HUDEP-2 (cell line): ENCODE data around the gene MARVELD3.

Experiments
- DNase-seq, 76 experiments: peaks; one replicate each; lab custom pipeline; 2025; ENCODE audit not compliant: unreplicated experiment in 76 of 76; lab: John Stamatoyannopoulos, UW

Gene MARVELD3

GRCh38 chr16:71622088-71622487 is 3.9 kb upstream of the MARVELD3 start:
- no peak for DNase-seq

DNA sequence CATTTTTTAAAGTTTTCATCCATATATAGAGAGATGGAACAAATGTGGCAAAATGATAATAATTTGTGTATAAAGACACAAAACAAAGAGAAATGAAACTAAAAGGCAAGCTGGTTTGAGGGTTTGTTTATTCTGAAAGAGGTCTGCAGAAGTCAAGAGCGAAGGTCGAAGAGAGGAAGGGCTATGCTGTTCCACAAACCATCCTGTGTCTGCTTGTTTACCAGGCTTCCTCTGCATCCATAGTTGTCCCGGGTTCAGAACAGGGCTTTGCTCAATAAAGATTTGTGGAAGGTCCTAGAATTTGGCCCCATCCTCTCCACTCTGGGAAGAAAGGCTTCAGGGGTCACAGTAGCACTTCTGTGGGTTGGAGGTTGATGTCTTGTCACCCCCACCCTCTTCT is 2.4 kb upstream of the MARVELD3 start:
- DNase-seq, result no peak

- DNase-seq, result no peak
Observed at GRCh38 chr16:71625113-71625850, 702 bp upstream of the MARVELD3 start.

GRCh38 chr16:71626858-71627213 is 852 bp downstream of the MARVELD3 start:
- peak in 6 of 76 experiments; percentile 3 to 13 (median 6) for DNase-seq

- no peak for DNase-seq
Observed at GRCh38 chr16:71627731-71628181, 1.8 kb downstream of the MARVELD3 start.

- no peak for DNase-seq
Observed at GRCh38 chr16:71628810-71629209, 2.8 kb downstream of the MARVELD3 start.

- DNase-seq, result no peak
Observed at GRCh38 chr16:71629278-71630016, 3.5 kb downstream of the MARVELD3 start.

GRCh38 chr16:71630808-71631207 is 4.8 kb downstream of the MARVELD3 start:
- no peak for DNase-seq

- DNase-seq, result no peak
Observed at GRCh38 chr16:71631776-71632175, 5.8 kb downstream of the MARVELD3 start.

DNA sequence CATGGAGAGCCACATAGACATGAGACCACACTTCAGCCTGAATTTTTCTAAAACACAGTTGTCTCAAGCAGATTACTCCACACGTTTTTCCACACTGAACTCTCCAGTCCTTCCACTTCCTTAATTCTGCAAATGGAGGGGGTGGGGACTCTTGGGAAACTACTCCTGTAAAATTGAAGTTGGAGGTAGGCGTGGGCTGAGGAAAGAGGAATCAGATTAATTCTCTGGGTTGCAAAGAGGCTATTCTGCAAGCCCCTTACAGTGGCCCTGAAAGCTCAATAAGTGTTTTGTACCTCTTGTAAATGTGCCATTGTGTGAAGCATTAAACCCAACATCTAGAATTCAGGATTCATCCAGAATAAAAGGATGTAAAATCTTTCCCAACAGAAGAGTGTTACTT is 9.6 kb downstream of the MARVELD3 start:
- DNase-seq, result no peak

DNA sequence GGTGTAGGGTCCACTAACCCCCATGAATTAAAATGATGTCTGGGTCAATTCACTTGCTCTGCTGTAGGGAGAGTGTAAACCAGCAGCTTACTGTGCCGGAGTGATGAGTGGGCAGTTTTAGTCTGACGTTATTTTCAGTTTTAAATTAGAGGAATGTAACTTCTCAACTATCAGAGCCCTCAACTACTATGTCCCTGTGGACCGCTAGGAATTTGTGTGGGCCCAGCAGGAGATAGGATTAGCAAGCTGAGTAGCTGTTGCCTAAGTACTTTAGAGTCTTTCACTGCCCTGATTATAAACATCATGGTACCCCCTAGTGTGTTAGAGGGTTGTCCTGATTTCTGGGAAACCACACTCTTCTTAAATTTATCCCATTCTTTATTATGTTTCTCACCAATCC is 11.4 kb downstream of the MARVELD3 start:
- DNase-seq, result no peak

- peak in 15 of 76 experiments; percentile 1 to 26 (median 7) for DNase-seq
Observed at GRCh38 chr16:71645450-71645849, 19.5 kb downstream of the MARVELD3 start.

GRCh38 chr16:71647391-71647790 is 21.4 kb downstream of the MARVELD3 start:
- DNase-seq, result no peak

- DNase-seq, result no peak
Observed at GRCh38 chr16:71648162-71648561, 22.2 kb downstream of the MARVELD3 start.

DNA sequence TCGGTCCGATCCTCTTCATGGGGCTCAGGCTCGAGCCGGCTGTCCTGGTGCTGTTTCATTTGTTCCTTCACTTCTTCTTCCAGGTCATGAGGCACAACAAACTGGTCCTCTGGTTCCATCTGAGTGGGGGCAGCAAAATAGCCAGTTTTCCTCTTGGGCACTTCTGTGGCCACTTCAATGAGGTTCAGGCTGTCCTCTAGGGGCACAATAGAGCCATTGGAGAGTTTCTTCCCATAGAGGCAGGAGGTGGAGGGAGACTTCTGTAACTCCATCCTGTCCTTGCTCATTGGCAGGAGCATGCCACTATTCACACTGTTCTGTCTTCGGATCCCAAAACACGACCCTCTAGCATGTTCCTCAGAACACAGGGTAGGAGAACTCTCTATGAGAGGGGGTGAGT is 22.9 kb downstream of the MARVELD3 start:
- DNase-seq, result peak in 6 of 76 experiments; percentile 2 to 10 (median 4)

- no peak for DNase-seq
Observed at GRCh38 chr16:71649704-71650103, 23.7 kb downstream of the MARVELD3 start.

GRCh38 chr16:71658771-71659170 is 32.8 kb downstream of the MARVELD3 start:
- DNase-seq, result no peak

DNA sequence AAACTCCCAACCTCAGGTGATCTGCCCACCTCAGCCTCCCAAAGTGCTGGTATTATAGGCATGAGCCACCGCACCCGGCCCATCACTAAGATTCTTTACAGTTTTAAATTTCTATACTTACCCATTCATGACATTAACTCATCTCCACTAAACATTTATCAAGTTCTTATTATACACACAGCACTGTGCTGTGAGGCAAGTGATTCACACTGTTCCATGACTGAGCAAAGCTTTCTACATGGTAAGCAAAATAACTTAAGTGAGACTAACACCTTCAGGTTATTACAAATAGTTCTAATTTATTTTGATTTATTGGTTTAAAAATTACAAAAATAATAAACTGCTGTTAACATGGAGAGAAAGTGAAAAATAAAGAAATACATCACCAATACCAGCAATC is 33.5 kb downstream of the MARVELD3 start:
- no peak for DNase-seq

DNA sequence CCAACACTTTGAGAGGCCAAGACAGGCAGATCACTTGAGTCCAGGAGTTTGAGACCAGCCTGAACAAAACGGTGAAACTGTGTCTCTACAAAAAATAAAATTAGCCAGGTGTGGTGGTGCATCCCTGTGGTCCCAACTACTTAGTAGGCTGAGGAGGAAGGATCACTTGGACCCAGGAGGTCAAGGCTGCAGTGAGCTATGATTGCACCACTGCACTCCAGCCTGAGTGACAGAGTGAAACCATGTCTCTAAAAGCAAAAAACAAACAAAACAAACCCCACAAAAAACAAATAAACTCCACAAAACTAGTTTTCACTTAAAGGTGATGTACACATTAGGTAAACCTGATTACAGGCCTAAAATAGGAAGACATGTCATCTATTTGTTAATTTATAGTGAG is 40.3 kb downstream of the MARVELD3 start:
- no peak for DNase-seq

- DNase-seq, result no peak
Observed at GRCh38 chr16:71666928-71667707, 41.1 kb downstream of the MARVELD3 start.

DNA sequence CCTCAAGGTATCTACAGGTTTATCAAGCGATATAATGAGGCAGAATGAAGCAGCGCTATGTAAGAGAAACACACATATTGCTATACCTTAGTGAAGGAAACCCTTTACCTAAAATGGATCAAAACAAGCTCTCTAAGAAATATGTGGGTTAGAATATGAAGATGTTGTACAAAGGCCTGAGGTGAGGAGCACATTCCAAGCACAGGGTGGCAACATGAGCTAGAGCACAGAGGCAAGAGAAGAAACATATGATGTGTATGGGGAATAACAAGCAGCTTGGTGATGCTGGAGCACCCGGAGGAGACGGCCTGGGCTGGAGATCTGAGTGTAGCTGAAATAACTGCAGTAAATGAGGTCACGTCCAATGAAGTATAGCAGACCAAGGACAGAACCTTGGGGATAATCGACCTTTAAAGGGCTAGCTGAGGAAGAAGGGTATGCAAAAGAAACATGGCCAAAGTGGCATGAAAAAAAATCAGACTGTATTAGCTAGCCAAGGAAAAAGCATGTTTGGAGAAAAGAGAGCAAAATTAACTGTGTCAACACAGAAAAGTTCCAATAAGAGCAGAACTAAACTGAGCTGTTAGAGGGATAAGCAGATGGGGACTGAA is 44.0 kb downstream of the MARVELD3 start:
- no peak for DNase-seq
